Keratinocyte (primary cell): Measurements from ENCODE around the gene GALNT8. TPM values are rescaled to one million over a fixed set of nuclear protein-coding genes. Genes with fewer than 3 reads are reported as not detected.

ENCODE experiments used
- DNase-seq: peaks from one replicate; pipeline ENCODE4 v3.0.0-alpha.2; 2011; ENCODE audit warnings: low read depth, missing footprints, low spot score
- FAIRE-seq: peaks from 2 replicates; lab custom pipeline; 2011; peaks lifted over from hg19 to GRCh38; lab: Jason Lieb, UNC
- H2AFZ ChIP-seq: 2 replicates; pipeline ENCODE4 v1.6.0; 2012; ENCODE audit warnings: low read length, control low read depth, inconsistent platforms; ENCODE audit not compliant: control insufficient read depth
- H3K27ac ChIP-seq: 2 replicates; pipeline ENCODE4 v1.5.1; 2011; ENCODE audit warnings: low read length; ENCODE audit not compliant: control insufficient read depth, insufficient read depth
- H3K27me3 ChIP-seq: 3 replicates; pipeline ENCODE4 v1.6.0; 2011; ENCODE audit warnings: low read length; ENCODE audit not compliant: control insufficient read depth, insufficient read depth; ENCODE audit errors: extremely low read depth
- H3K36me3 ChIP-seq, 2 experiments: 2 replicates in 1 of 2; 3 replicates in 1 of 2; pipeline ENCODE4 v1.5.1; 2011; ENCODE audit warnings: low read length in 2 of 2, mild to moderate bottlenecking in 1 of 2; ENCODE audit not compliant: control insufficient read depth in 2 of 2, insufficient read depth in 2 of 2; ENCODE audit errors: extremely low read depth in 1 of 2
- H3K4me1 ChIP-seq: 3 replicates; pipeline ENCODE4 v1.5.1; 2011; ENCODE audit warnings: low read length; ENCODE audit not compliant: control insufficient read depth, insufficient read depth; ENCODE audit errors: extremely low read depth
- H3K4me2 ChIP-seq: 3 replicates; pipeline ENCODE4 v1.6.0; 2011; ENCODE audit warnings: low read depth, low read length; ENCODE audit not compliant: control insufficient read depth, insufficient read depth; ENCODE audit errors: extremely low read depth
- H3K4me3 ChIP-seq, 3 experiments: fragments of 200-600 bp in 1 of 3; sonication (generic) in 1 of 3; 2 replicates in 2 of 3; 3 replicates in 1 of 3; pipeline ENCODE4 v1.5.1; 2011 to 2016; ENCODE audit warnings: low read length in 3 of 3, mild to moderate bottlenecking in 3 of 3, control low read depth in 2 of 3, inconsistent platforms in 1 of 3, low read depth in 1 of 3, mixed read lengths in 1 of 3, mixed run types in 1 of 3, moderate library complexity in 1 of 3; ENCODE audit not compliant: control insufficient read depth in 2 of 3, insufficient read depth in 2 of 3; ENCODE audit errors: extremely low read depth in 1 of 3
- H3K79me2 ChIP-seq: 2 replicates; pipeline ENCODE4 v1.6.0; 2012; ENCODE audit warnings: low read length; ENCODE audit not compliant: control insufficient read depth, insufficient read depth
- H3K9ac ChIP-seq: 3 replicates; pipeline ENCODE4 v1.6.0; 2011; ENCODE audit warnings: low read length; ENCODE audit not compliant: control insufficient read depth, insufficient read depth; ENCODE audit errors: extremely low read depth
- H3K9me1 ChIP-seq: 3 replicates; pipeline ENCODE4 v1.6.0; 2011; ENCODE audit warnings: low read length; ENCODE audit not compliant: control insufficient read depth, insufficient read depth; ENCODE audit errors: extremely low read depth
- H3K9me3 ChIP-seq: 2 replicates; pipeline ENCODE4 v1.5.1; 2012; ENCODE audit warnings: low read depth, low read length; ENCODE audit not compliant: control insufficient read depth
- H4K20me1 ChIP-seq: 3 replicates; pipeline ENCODE4 v1.6.0; 2011; ENCODE audit warnings: low read length; ENCODE audit not compliant: control insufficient read depth, insufficient read depth; ENCODE audit errors: extremely low read depth
- CTCF ChIP-seq, 3 experiments: IDR thresholded peaks in 1 of 3; conservative IDR thresholded peaks in 1 of 3; optimal IDR thresholded peaks in 1 of 3; 2 replicates in 2 of 3; 3 replicates in 1 of 3; pipeline versions ENCODE3 to v1.5.1; 2011; ENCODE audit warnings: low read length in 3 of 3, mild to moderate bottlenecking in 3 of 3, moderate library complexity in 2 of 3, control low read depth in 1 of 3, inconsistent platforms in 1 of 3; ENCODE audit not compliant: insufficient read depth in 2 of 3; ENCODE audit errors: extremely low read depth in 1 of 3
- EZH2 ChIP-seq: IDR thresholded peaks from one replicate; pipeline ENCODE4 v1.6.1; 2012; ENCODE audit warnings: inconsistent platforms, mild to moderate bottlenecking, low read length, moderate library complexity
- dilution Hi-C: fragments of 300-500 bp; cut with MboI; formaldehyde crosslinking; loops from one replicate; pipeline ENCODE4 v1.7.0; 2020; ENCODE audit warnings: low sequenced_read_pairs; ENCODE audit not compliant: extremely low pct_ligation_motif_present
- polyA plus RNA-seq, 5 experiments: library from polyadenylated mRNA; depleted of rRNA in 3 of 5; stranded (reverse) in 3 of 5; stranded (forward) in 1 of 5; unstranded in 1 of 5; fragments of >200 nt; gene quantifications; 1 replicate in 1 of 5; 2 replicates in 3 of 5; 3 replicates in 1 of 5; pipeline versions ENCODE4 v1.2.1 to v1.2.3, GENCODE V29; 2011 to 2012; ENCODE audit warnings: missing spikeins in 2 of 5, low read depth in 1 of 5, low replicate concordance in 1 of 5

GALNT8 gene
- polyA plus RNA-seq, 1 donor (not counting 4 experiments of a cell fraction or from before 2014, with no cell fraction given): 0.10 TPM

GRCh38 chr12:4802841-4803240 lies 82.6 kb downstream of the GALNT8 start:
- H3K4me3 ChIP-seq: no peak overlapping the region
- H3K9me3 ChIP-seq: no peaks in the 10 kb centered on the region
- H3K4me2 ChIP-seq: no peak overlapping the region
- dilution Hi-C loops: no loop called here
- no peaks in the 10 kb centered on the region for H3K9me1 ChIP-seq
- peaks cover 16% of the 10 kb centered on the region for H3K27me3 ChIP-seq
- no peak overlapping the region for H2AFZ ChIP-seq
- H3K27ac ChIP-seq: no peak overlapping the region
- FAIRE-seq (no peak), DNase-seq (no peak)
- no peaks in the 10 kb centered on the region for H4K20me1 ChIP-seq
- TF ChIP-seq EZH2: no peak
- no peak for TF ChIP-seq CTCF (optimal IDR thresholded peaks at IDR 0.05 in 1 of 3, IDR thresholded peaks at IDR 0.05 in 1 of 3, conservative IDR thresholded peaks at IDR 0.05 in 1 of 3; ENCODE audit: extremely low read depth in 1 of 3, insufficient read depth in 2 of 3, low read length in 3 of 3)
- no peaks in the 10 kb centered on the region for H3K36me3 ChIP-seq
- no peaks in the 10 kb centered on the region for H3K79me2 ChIP-seq
- H3K4me1 ChIP-seq: no peaks in the 10 kb centered on the region
- no peak overlapping the region for H3K9ac ChIP-seq

- H3K9ac ChIP-seq: no peak overlapping the region
- H3K9me3 ChIP-seq: no peaks in the 10 kb centered on the region
- DNase-seq (no peak), FAIRE-seq (no peak)
- H3K4me1 ChIP-seq: no peaks in the 10 kb centered on the region
- H4K20me1 ChIP-seq: no peaks in the 10 kb centered on the region
- peaks cover 48% of the 10 kb centered on the region for H3K27me3 ChIP-seq
- no peak overlapping the region for H3K27ac ChIP-seq
- no peaks in the 10 kb centered on the region for H3K79me2 ChIP-seq
- no peak overlapping the region for H3K4me2 ChIP-seq
- dilution Hi-C loops: no loop called here
- H2AFZ ChIP-seq: no peak overlapping the region
- H3K9me1 ChIP-seq: no peaks in the 10 kb centered on the region
- TF ChIP-seq EZH2 (no peak), CTCF (optimal IDR thresholded peaks at IDR 0.05 in 1 of 3, IDR thresholded peaks at IDR 0.05 in 1 of 3, conservative IDR thresholded peaks at IDR 0.05 in 1 of 3; ENCODE audit: extremely low read depth in 1 of 3, insufficient read depth in 2 of 3, low read length in 3 of 3) (no peak)
- H3K36me3 ChIP-seq: no peaks in the 10 kb centered on the region
- H3K4me3 ChIP-seq: no peak overlapping the region
These were observed 86.4 kb downstream of the GALNT8 start for GRCh38 chr12:4806439-4807115.
